Measurements from ENCODE around the gene COL13A1. TPM values are rescaled to one million over a fixed set of nuclear protein-coding genes. Genes with fewer than 3 reads are reported as not detected.

The COL13A1 gene
- total RNA-seq, 1 donor from 2014 or later = not detected

- no peak for DNase-seq (ENCODE audit: extremely low spot score in 2 of 2)
- Histone ChIP-seq H3K4me1 (no peaks in the 10 kb centered on the region), H3K27ac (no peak overlapping the region), H3K36me3 (no peaks in the 10 kb centered on the region), H3K4me3 (no peak overlapping the region), H3K27me3 (no peaks in the 10 kb centered on the region), H3K9me3 (no peaks in the 10 kb centered on the region)
- no peak for TF ChIP-seq POLR2AphosphoS5 (IDR thresholded peaks at IDR 0.05; ENCODE audit: insufficient read depth in 1 of 2, low read depth in 1 of 2)
- no peak for TF ChIP-seq CTCF (IDR thresholded peaks at IDR 0.05)
- no peak for TF ChIP-seq POLR2A (IDR thresholded peaks at IDR 0.05)
- intact Hi-C loops (cut with DNase I) = no loop called here
Measured at GRCh38 chr10:69958556-69958902, 156.8 kb downstream of the COL13A1 start.

DNA sequence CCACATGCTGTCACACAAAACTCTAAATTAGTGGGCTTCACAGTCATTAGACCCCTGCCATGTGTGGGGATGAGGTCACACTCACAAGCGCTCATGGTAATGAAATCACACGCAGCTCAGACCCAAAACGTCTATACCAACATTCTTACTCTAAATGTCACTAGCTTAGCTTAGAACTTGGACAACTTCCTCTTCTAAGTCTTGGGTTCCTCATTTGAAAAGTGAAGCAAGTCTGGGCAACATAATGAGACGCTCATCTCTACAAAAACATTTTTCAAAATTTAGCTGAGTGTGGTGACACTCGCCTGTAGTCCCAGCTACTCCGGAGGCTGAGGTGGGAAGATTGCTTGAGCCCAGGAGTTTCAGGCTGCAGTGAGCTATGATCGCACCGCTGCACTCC is 158.2 kb downstream of the COL13A1 start:
- H3K4me3 ChIP-seq = no peak overlapping the region
- no peak for TF ChIP-seq CTCF (IDR thresholded peaks at IDR 0.05)
- no peak for TF ChIP-seq POLR2A (IDR thresholded peaks at IDR 0.05)
- no peak for TF ChIP-seq POLR2AphosphoS5 (IDR thresholded peaks at IDR 0.05; ENCODE audit: insufficient read depth in 1 of 2, low read depth in 1 of 2)
- intact Hi-C loops (cut with DNase I) = no loop called here
- H3K36me3 ChIP-seq = no peaks in the 10 kb centered on the region
- H3K9me3 ChIP-seq = no peaks in the 10 kb centered on the region
- peak; percentile 20 to 34 for DNase-seq (ENCODE audit: extremely low spot score in 2 of 2)
- H3K27ac ChIP-seq = no peak overlapping the region
- no peaks in the 10 kb centered on the region for H3K27me3 ChIP-seq
- H3K4me1 ChIP-seq = no peaks in the 10 kb centered on the region

GRCh38 chr10:69960606-69960987 is 158.9 kb downstream of the COL13A1 start:
- H3K36me3 ChIP-seq = no peaks in the 10 kb centered on the region
- H3K4me3 ChIP-seq = no peak overlapping the region
- intact Hi-C loops (cut with DNase I) = no loop called here
- H3K9me3 ChIP-seq = no peaks in the 10 kb centered on the region
- TF ChIP-seq POLR2AphosphoS5 (IDR thresholded peaks at IDR 0.05; ENCODE audit: insufficient read depth in 1 of 2, low read depth in 1 of 2) (no peak), POLR2A (IDR thresholded peaks at IDR 0.05) (no peak), CTCF (IDR thresholded peaks at IDR 0.05) (no peak)
- peak; percentile 28 to 34 for DNase-seq (ENCODE audit: extremely low spot score in 2 of 2)
- no peaks in the 10 kb centered on the region for H3K4me1 ChIP-seq
- no peaks in the 10 kb centered on the region for H3K27me3 ChIP-seq
- H3K27ac ChIP-seq = no peak overlapping the region

DNA sequence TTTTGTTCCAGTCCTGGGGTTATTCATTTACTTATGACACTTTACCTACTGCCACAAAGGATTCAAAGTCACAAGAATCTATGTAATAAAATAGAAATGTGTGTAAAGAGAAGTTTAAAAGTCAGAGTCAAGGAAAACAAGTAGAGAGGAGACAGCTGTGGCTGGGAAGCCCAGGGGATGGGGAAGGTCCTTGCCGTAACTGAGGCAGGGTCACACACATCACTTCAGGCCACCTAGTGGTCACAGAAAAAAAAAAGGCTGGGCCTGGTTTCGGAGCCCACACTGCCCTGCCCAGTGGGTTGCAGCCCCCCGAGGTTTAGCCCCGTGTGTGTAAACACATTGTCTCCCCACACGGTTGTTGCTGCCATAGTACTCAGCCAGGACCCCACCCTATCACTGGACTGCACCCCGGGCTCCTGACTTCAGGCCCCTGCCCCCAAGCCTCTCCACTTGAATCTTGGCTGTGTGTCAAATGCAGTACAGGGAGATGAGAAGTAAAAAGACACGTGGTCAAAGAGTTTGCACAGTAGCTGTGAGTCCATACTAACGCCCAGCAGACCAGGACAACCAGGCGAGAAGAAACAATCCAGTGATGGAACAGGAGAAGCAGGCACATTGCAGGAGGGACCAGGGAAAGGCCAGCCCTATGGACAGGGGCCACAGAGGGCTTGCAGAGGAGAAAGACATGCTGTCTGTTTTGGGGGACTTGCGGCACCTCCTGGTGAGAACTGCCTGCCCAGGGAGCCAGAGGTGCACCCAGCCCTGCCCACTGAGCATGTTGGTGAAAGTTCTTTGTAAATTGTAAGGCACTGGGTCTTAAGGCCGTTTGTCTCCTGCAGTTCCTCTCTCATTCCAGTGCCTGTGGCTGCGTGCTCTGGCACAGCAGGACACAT is 159.5 kb downstream of the COL13A1 start:
- H3K27me3 ChIP-seq = no peaks in the 10 kb centered on the region
- intact Hi-C loops (cut with DNase I) = no loop called here
- no peaks in the 10 kb centered on the region for H3K4me1 ChIP-seq
- no peaks in the 10 kb centered on the region for H3K36me3 ChIP-seq
- TF ChIP-seq POLR2AphosphoS5 (IDR thresholded peaks at IDR 0.05; ENCODE audit: insufficient read depth in 1 of 2, low read depth in 1 of 2) = no peak
- no peak for TF ChIP-seq CTCF (IDR thresholded peaks at IDR 0.05)
- no peak for TF ChIP-seq POLR2A (IDR thresholded peaks at IDR 0.05)
- H3K4me3 ChIP-seq = no peak overlapping the region
- peak; percentile 28 to 70 for DNase-seq (ENCODE audit: extremely low spot score in 2 of 2)
- H3K9me3 ChIP-seq = no peaks in the 10 kb centered on the region
- no peak overlapping the region for H3K27ac ChIP-seq

Measured in vagina (tissue), 2 donors.